SKM-1 treated with dmso at 0.1 percent for 144 hours (cell line): ENCODE results near the gene ARPIN.
A peak's percentile ranks its signal among the peaks of the same experiment; 100 is the strongest.
"Not testable (repeated sequence)": the region's sequence is repeated elsewhere in the genome, so short reads cannot be mapped to it uniquely, and the experiment has no call there.

Source experiments
- DNase-seq: peaks from one replicate; lab custom pipeline; 2025; ENCODE audit not compliant: unreplicated experiment; lab: John Stamatoyannopoulos, UW

Gene ARPIN

GRCh38 chr15:89910891-89911626, 1.7 kb downstream of the ARPIN start:
- peak; percentile 66 for DNase-seq

GRCh38 chr15:89909611-89910010, 3.1 kb downstream of the ARPIN start:
- DNase-seq = no peak

- no peak for DNase-seq
Measured at GRCh38 chr15:89908226-89908625, 4.5 kb downstream of the ARPIN start.

GRCh38 chr15:89907289-89907688, 5.5 kb downstream of the ARPIN start:
- DNase-seq = no peak

- no peak for DNase-seq
Measured at GRCh38 chr15:89905846-89906378, 6.8 kb downstream of the ARPIN start.

- DNase-seq = no peak
Measured at GRCh38 chr15:89904519-89904918, 8.2 kb downstream of the ARPIN start.

GRCh38 chr15:89903858-89904130, 9.0 kb downstream of the ARPIN start:
- DNase-seq = no peak

- no peak for DNase-seq
Measured at GRCh38 chr15:89903015-89903857, 9.5 kb downstream of the ARPIN start.

GRCh38 chr15:89900849-89901248, 11.9 kb downstream of the ARPIN start:
- DNase-seq = no peak

- DNase-seq = no peak
Measured at GRCh38 chr15:89899951-89900567, 12.7 kb downstream of the ARPIN start.

- DNase-seq = peak; percentile 50
Measured at GRCh38 chr15:89899295-89899945, 13.3 kb downstream of the ARPIN start.

- DNase-seq = peak; percentile 54
Measured at GRCh38 chr15:89898614-89899294, 14.0 kb downstream of the ARPIN start.

- no peak for DNase-seq
Measured at GRCh38 chr15:89898146-89898545, 14.6 kb downstream of the ARPIN start.

- peak; percentile 90 for DNase-seq
Measured at GRCh38 chr15:89893696-89894447, 18.9 kb downstream of the ARPIN start, which contains the start of gene AP3S2. AP3S2 (minus strand) TSS chr15:89893994; CDS start chr15:89893949, 45 bp downstream.

GRCh38 chr15:89893027-89893426, 19.7 kb downstream of the ARPIN start:
- DNase-seq = no peak

- peak; percentile 37 for DNase-seq
Measured at GRCh38 chr15:89888214-89888804, 24.4 kb downstream of the ARPIN start.

- no peak for DNase-seq
Measured at GRCh38 chr15:89885611-89886010, 27.1 kb downstream of the ARPIN start.

GRCh38 chr15:89885179-89885578, 27.6 kb downstream of the ARPIN start:
- DNase-seq = not testable (repeated sequence)

GRCh38 chr15:89883518-89883917, 29.2 kb downstream of the ARPIN start:
- DNase-seq = no peak
